HCT116 (cell line): ENCODE measurements around the gene PLPPR3. TPM values are rescaled to one million over a fixed set of nuclear protein-coding genes. Genes with fewer than 3 reads are reported as not detected.

ENCODE experiments used
- ATAC-seq: fragments of 200-7000 bp; cut with Tn5 transposase; 2 replicates; pipeline ENCODE4 v1.9.1; 2020; ENCODE audit warnings: mild to moderate bottlenecking, moderate library complexity
- BruUV-seq: library from RNA; stranded (reverse); fragments of 400-500 nt; replicated peaks from 2 replicates; lab custom pipeline; 2021; lab: Mats Ljungman, UMichigan
- CTCF ChIA-PET: fragments of 300-600 bp; sonication (Branson Sonifier 250); formaldehyde crosslinking; loops from one replicate; lab custom pipeline; 2021; ENCODE audit warnings: antibody characterized with exemption; lab: Charles Lee
- POLR2A ChIA-PET: fragments of 300-600, 350-600 bp; sonication (Branson Sonifier 250); formaldehyde crosslinking; loops from one replicate; lab custom pipeline; 2021; ENCODE audit warnings: antibody characterized with exemption; lab: Charles Lee
- RAD21 ChIA-PET, 2 experiments: fragments of 300-600 bp; sonication (Branson Sonifier 250); formaldehyde crosslinking; loops; one replicate each; lab custom pipeline; 2023; ENCODE audit warnings: low total read pairs in 2 of 2; ENCODE audit not compliant: uncharacterized antibody in 2 of 2, unreplicated experiment in 2 of 2, low non-redundant PET in 1 of 2; lab: Charles Lee
- DNase-seq: peaks from one replicate; pipeline ENCODE4 v3.0.0-alpha.2; 2010; ENCODE audit warnings: low read depth, low spot score
- H2AFZ ChIP-seq: fragments of 200-600 bp; shearing (Covaris generic), sonication (generic); 2 replicates; pipeline ENCODE4 v1.6.1; 2017; ENCODE audit warnings: low read depth, mixed run types, mixed read lengths, antibody characterized with exemption, low read length; ENCODE audit not compliant: poor library complexity, severe bottlenecking
- H3K27ac ChIP-seq: 2 replicates; pipeline ENCODE4 v1.5.1; 2012; ENCODE audit warnings: low read depth, low read length
- H3K27me3 ChIP-seq: fragments of 200-600 bp; sonication (generic); 2 replicates; pipeline ENCODE4 v1.6.1; 2016; ENCODE audit warnings: mixed run types, low read length, mixed read lengths; ENCODE audit not compliant: insufficient read depth
- H3K36me3 ChIP-seq, 2 experiments: fragments of 200-500 bp in 1 of 2; fragments of 200-600 bp in 1 of 2; sonication (Bioruptor generic) in 1 of 2; sonication (generic) in 1 of 2; 2 replicates each; pipeline versions ENCODE4 v1.5.1 to v1.6.1; 2014 to 2016; ENCODE audit warnings: low read length in 2 of 2, inconsistent platforms in 1 of 2, mixed read lengths in 1 of 2, mixed run types in 1 of 2; ENCODE audit not compliant: insufficient read depth in 2 of 2, control insufficient read depth in 1 of 2
- H3K4me1 ChIP-seq, 2 experiments: fragments of 200-600 bp in 1 of 2; sonication (generic) in 1 of 2; 2 replicates each; pipeline versions ENCODE4 v1.5.1 to v1.6.1; 2012 to 2017; ENCODE audit warnings: low read length in 2 of 2, inconsistent platforms in 1 of 2, mild to moderate bottlenecking in 1 of 2, mixed read lengths in 1 of 2, mixed run types in 1 of 2, moderate library complexity in 1 of 2; ENCODE audit not compliant: insufficient read depth in 2 of 2, control insufficient read depth in 1 of 2
- H3K4me2 ChIP-seq: fragments of 200-600 bp; sonication (generic); 2 replicates; pipeline ENCODE4 v1.6.1; 2017; ENCODE audit warnings: mixed run types, low read length, mixed read lengths
- H3K4me3 ChIP-seq, 2 experiments: fragments of 200-600 bp in 1 of 2; sonication (generic) in 1 of 2; replicated peaks in 1 of 2; 2 replicates each; pipeline ENCODE4 v1.5.1; 2011 to 2016; ENCODE audit warnings: low read length in 2 of 2, control low read depth in 1 of 2, low read depth in 1 of 2, mild to moderate bottlenecking in 1 of 2, mixed read lengths in 1 of 2, mixed run types in 1 of 2
- H3K79me2 ChIP-seq: fragments of 200-600 bp; sonication (generic); 2 replicates; pipeline ENCODE4 v1.6.1; 2017; ENCODE audit warnings: mild to moderate bottlenecking, mixed run types, low read length, moderate library complexity, mixed read lengths; ENCODE audit not compliant: insufficient read depth
- H3K9ac ChIP-seq: fragments of 200-600 bp; sonication (generic); 2 replicates; pipeline ENCODE4 v1.6.1; 2016; ENCODE audit warnings: low read length, mixed read lengths
- H3K9me2 ChIP-seq: fragments of 200-600 bp; sonication (generic), shearing (Covaris generic); 2 replicates; pipeline ENCODE4 v1.6.1; 2017; ENCODE audit warnings: mixed run types, mild to moderate bottlenecking, moderate library complexity; ENCODE audit not compliant: insufficient read depth
- H3K9me3 ChIP-seq, 2 experiments: fragments of 200-500 bp in 1 of 2; fragments of 200-600 bp in 1 of 2; sonication (Bioruptor generic) in 1 of 2; sonication (generic) in 1 of 2; 2 replicates each; pipeline ENCODE4 v1.6.1; 2014 to 2017; ENCODE audit warnings: low read length in 2 of 2, mixed read lengths in 2 of 2, inconsistent platforms in 1 of 2, low read depth in 1 of 2, mild to moderate bottlenecking in 1 of 2, mixed run types in 1 of 2, moderate library complexity in 1 of 2; ENCODE audit not compliant: control insufficient read depth in 1 of 2, insufficient read depth in 1 of 2
- H4K20me1 ChIP-seq: fragments of 200-600 bp; sonication (generic), shearing (Covaris generic); 2 replicates; pipeline ENCODE4 v1.6.1; 2017; ENCODE audit warnings: mixed run types, mild to moderate bottlenecking, moderate library complexity; ENCODE audit not compliant: insufficient read depth
- CBX3 ChIP-seq: IDR thresholded peaks from 2 replicates; pipeline ENCODE4 v1.6.1; 2012; ENCODE audit warnings: low read depth
- EGR1 ChIP-seq: IDR thresholded peaks from 2 replicates; pipeline ENCODE4 v1.6.1; 2012; ENCODE audit warnings: low read depth
- ELF1 ChIP-seq: IDR thresholded peaks from 2 replicates; pipeline ENCODE4 v1.6.1; 2012; ENCODE audit warnings: low read depth, borderline replicate concordance
- EZH2 ChIP-seq: fragments of 200-600 bp; sonication (generic); IDR thresholded peaks from 2 replicates; pipeline ENCODE4 v1.6.1; 2017; ENCODE audit warnings: antibody characterized with exemption, mixed run types
- EZH2phosphoT487 ChIP-seq: fragments of 200-600 bp; IDR thresholded peaks from 2 replicates; pipeline ENCODE4 v1.6.1; 2018; ENCODE audit warnings: antibody characterized with exemption, borderline replicate concordance
- FOSL1 ChIP-seq: IDR thresholded peaks from 2 replicates; pipeline ENCODE4 v1.6.1; 2012; ENCODE audit warnings: low read depth
- JUND ChIP-seq: IDR thresholded peaks from 2 replicates; pipeline ENCODE4 v1.6.1; 2012
- POLR2A ChIP-seq: IDR thresholded peaks from 2 replicates; pipeline ENCODE4 v1.7.0; 2011; ENCODE audit warnings: borderline replicate concordance; ENCODE audit not compliant: insufficient read depth, insufficient read length; ENCODE audit errors: extremely low read depth
- POLR2AphosphoS5 ChIP-seq: IDR thresholded peaks from 2 replicates; pipeline ENCODE4 v1.6.1; 2011; ENCODE audit warnings: mild to moderate bottlenecking, low read depth, low read length, moderate library complexity
- RAD21 ChIP-seq: IDR thresholded peaks from 2 replicates; pipeline ENCODE4 v1.6.1; 2012; ENCODE audit warnings: low read depth, mild to moderate bottlenecking
- SIN3A ChIP-seq: IDR thresholded peaks from 2 replicates; pipeline ENCODE4 v1.6.1; 2012; ENCODE audit warnings: low read depth
- SP1 ChIP-seq: IDR thresholded peaks from 2 replicates; pipeline ENCODE4 v1.6.1; 2012; ENCODE audit warnings: low read depth
- SRF ChIP-seq: IDR thresholded peaks from 2 replicates; pipeline ENCODE4 v1.6.1; 2012; ENCODE audit warnings: low read depth
- TCF7L2 ChIP-seq: IDR thresholded peaks from 2 replicates; pipeline ENCODE4 v1.7.0; 2011; ENCODE audit warnings: borderline replicate concordance, inconsistent platforms; ENCODE audit not compliant: insufficient read depth, insufficient read length; ENCODE audit errors: extremely low read depth
- YY1 ChIP-seq: IDR thresholded peaks from 2 replicates; pipeline ENCODE4 v1.6.1; 2011; ENCODE audit warnings: low read length, low read depth, moderate library complexity, mild to moderate bottlenecking; ENCODE audit not compliant: insufficient replicate concordance; ENCODE audit errors: extremely low read depth
- ZFX ChIP-seq: fragments of 450-650 bp; IDR thresholded peaks from 2 replicates; pipeline ENCODE4 v1.6.1; 2017
- ZNF274 ChIP-seq: fragments of 200-500 bp; sonication (Bioruptor generic); IDR thresholded peaks from 2 replicates; pipeline ENCODE4 v1.6.1; 2014; ENCODE audit warnings: mild to moderate bottlenecking, low read depth, low read length, inconsistent platforms
- intact Hi-C: fragments of 100-400 bp; cut with micrococcal nuclease; formaldehyde crosslinking; loops from 2 replicates; pipeline ENCODE4 v1.10.0; 2022
- total RNA-seq: library from RNA; stranded (reverse); gene quantifications from one replicate; pipeline ENCODE4 v1.2.1, GENCODE V29; 2021; ENCODE audit not compliant: unreplicated experiment
- TF ChIP-seq, protein P1 (sequence below): IDR thresholded peaks from 2 replicates; pipeline ENCODE4 v1.6.1; 2011; ENCODE audit warnings: mild to moderate bottlenecking, low read length, moderate library complexity; ENCODE audit not compliant: insufficient replicate concordance; ENCODE audit errors: extremely low read depth
- TF ChIP-seq, protein P2 (sequence below): IDR thresholded peaks from 2 replicates; pipeline ENCODE4 v1.6.1; 2012; ENCODE audit warnings: low read depth
- TF ChIP-seq, protein P3 (sequence below): IDR thresholded peaks from 2 replicates; pipeline ENCODE4 v1.6.1; 2012

The PLPPR3 gene
- total RNA-seq, 1 experiment from 2014 or later, result 0.27 TPM

DNA sequence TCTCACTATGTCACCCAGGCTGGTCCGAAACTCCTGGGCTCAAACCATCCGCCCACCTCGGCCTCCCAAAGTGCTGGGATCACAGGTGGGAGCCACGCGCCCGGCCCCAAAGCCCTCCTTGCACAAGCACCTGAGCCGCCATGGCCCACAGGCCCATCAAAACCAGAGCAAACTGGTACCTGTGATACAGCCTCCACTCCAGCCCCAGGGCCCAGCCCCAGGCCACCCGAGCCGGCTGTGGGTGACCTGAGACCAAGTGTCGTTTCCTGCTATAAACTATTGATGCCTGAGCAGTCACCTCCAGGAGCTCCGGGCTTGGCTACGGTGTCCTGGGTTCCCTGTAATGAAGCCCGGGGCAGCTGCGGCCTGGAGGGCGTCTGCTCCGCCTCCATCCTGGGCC lies 34.2 kb downstream of the PLPPR3 start:
- no peak for DNase-seq
- Histone ChIP-seq H3K4me2 (no peak overlapping the region), H3K9me3 (no peaks in the 10 kb centered on the region), H2AFZ (no peak overlapping the region)
- BruUV-seq, result no TSS peak
- intact Hi-C loops, result no loop called here
- TF ChIP-seq SIN3A (no peak), POLR2A (no peak), EGR1 (no peak), SP1 (no peak), EZH2 (no peak), YY1 (no peak), JUND (no peak), POLR2AphosphoS5 (no peak), TCF7L2 (no peak), FOSL1 (no peak), ZFX (no peak), ZNF274 (no peak), ELF1 (no peak), EZH2phosphoT487 (no peak), SRF (no peak), CBX3 (no peak), RAD21 (no peak)
- TF ChIP-seq, protein P1, sequence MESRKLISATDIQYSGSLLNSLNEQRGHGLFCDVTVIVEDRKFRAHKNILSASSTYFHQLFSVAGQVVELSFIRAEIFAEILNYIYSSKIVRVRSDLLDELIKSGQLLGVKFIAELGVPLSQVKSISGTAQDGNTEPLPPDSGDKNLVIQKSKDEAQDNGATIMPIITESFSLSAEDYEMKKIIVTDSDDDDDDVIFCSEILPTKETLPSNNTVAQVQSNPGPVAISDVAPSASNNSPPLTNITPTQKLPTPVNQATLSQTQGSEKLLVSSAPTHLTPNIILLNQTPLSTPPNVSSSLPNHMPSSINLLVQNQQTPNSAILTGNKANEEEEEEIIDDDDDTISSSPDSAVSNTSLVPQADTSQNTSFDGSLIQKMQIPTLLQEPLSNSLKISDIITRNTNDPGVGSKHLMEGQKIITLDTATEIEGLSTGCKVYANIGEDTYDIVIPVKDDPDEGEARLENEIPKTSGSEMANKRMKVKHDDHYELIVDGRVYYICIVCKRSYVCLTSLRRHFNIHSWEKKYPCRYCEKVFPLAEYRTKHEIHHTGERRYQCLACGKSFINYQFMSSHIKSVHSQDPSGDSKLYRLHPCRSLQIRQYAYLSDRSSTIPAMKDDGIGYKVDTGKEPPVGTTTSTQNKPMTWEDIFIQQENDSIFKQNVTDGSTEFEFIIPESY, result no peak
- TF ChIP-seq, protein P2, sequence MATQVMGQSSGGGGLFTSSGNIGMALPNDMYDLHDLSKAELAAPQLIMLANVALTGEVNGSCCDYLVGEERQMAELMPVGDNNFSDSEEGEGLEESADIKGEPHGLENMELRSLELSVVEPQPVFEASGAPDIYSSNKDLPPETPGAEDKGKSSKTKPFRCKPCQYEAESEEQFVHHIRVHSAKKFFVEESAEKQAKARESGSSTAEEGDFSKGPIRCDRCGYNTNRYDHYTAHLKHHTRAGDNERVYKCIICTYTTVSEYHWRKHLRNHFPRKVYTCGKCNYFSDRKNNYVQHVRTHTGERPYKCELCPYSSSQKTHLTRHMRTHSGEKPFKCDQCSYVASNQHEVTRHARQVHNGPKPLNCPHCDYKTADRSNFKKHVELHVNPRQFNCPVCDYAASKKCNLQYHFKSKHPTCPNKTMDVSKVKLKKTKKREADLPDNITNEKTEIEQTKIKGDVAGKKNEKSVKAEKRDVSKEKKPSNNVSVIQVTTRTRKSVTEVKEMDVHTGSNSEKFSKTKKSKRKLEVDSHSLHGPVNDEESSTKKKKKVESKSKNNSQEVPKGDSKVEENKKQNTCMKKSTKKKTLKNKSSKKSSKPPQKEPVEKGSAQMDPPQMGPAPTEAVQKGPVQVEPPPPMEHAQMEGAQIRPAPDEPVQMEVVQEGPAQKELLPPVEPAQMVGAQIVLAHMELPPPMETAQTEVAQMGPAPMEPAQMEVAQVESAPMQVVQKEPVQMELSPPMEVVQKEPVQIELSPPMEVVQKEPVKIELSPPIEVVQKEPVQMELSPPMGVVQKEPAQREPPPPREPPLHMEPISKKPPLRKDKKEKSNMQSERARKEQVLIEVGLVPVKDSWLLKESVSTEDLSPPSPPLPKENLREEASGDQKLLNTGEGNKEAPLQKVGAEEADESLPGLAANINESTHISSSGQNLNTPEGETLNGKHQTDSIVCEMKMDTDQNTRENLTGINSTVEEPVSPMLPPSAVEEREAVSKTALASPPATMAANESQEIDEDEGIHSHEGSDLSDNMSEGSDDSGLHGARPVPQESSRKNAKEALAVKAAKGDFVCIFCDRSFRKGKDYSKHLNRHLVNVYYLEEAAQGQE, result no peak
- TF ChIP-seq, protein P3, sequence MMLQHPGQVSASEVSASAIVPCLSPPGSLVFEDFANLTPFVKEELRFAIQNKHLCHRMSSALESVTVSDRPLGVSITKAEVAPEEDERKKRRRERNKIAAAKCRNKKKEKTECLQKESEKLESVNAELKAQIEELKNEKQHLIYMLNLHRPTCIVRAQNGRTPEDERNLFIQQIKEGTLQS, result no peak
- TF ChIP-seq, all 23 proteins: peak for 0
- peaks cover 21 to 24% of the 10 kb centered on the region in 2 experiments for H3K4me1 ChIP-seq
- H3K27me3 ChIP-seq, result no peaks in the 10 kb centered on the region
- H3K27ac ChIP-seq, result no peak overlapping the region
- no peak for ATAC-seq
- H3K79me2 ChIP-seq, result no peaks in the 10 kb centered on the region
- no peaks in the 10 kb centered on the region for H3K36me3 ChIP-seq
- no peaks in the 10 kb centered on the region for H3K9me2 ChIP-seq
- ChIA-PET RAD21 (no interaction called here), CTCF (no interaction called here), POLR2A (interaction anchor here (0.6 kb wide), 1 partner anchor 84 kb away, joined by 4 read pairs; no protein-coding TSS in a partner anchor)
- H3K9ac ChIP-seq, result no peak overlapping the region
- H3K4me3 ChIP-seq, result no peak overlapping the region
- H4K20me1 ChIP-seq, result no peaks in the 10 kb centered on the region
